GM21619 (cell line): ENCODE data around the gene CASP10.
A peak's percentile ranks its signal among the peaks of the same experiment; 100 is the strongest.

ENCODE experiments used
- ATAC-seq: cut with Tn5 transposase; IDR thresholded peaks from one replicate; pipeline ENCODE4 v1.9.1; 2021; ENCODE audit not compliant: unreplicated experiment

The CASP10 gene

GRCh38 chr2:201257381-201257955 is 74.5 kb downstream of the CASP10 start:
- ATAC-seq, result peak; percentile 41

- peak; percentile 60 for ATAC-seq
Observed at GRCh38 chr2:201257956-201258665, 75.2 kb downstream of the CASP10 start.

GRCh38 chr2:201258666-201259615 is 76.0 kb downstream of the CASP10 start:
- ATAC-seq, result no peak

GRCh38 chr2:201260302-201260800 is 77.4 kb downstream of the CASP10 start, which contains the start of gene CASP8:
TSS of gene CASP8 (plus strand) at chr2:201260536. CDS start at chr2:201266487, 5,951 bp downstream.
- ATAC-seq, result peak; percentile 19

- ATAC-seq, result no peak
Observed at GRCh38 chr2:201261471-201261870, 78.5 kb downstream of the CASP10 start.

- ATAC-seq, result no peak
Observed at GRCh38 chr2:201261906-201262305, 79.0 kb downstream of the CASP10 start.

GRCh38 chr2:201262718-201263117 is 79.8 kb downstream of the CASP10 start:
- ATAC-seq, result no peak

GRCh38 chr2:201263779-201264178 is 80.8 kb downstream of the CASP10 start:
- ATAC-seq, result no peak

- ATAC-seq, result no peak
Observed at GRCh38 chr2:201264472-201265173, 81.7 kb downstream of the CASP10 start.

GRCh38 chr2:201266629-201267028 is 83.7 kb downstream of the CASP10 start:
- no peak for ATAC-seq

GRCh38 chr2:201267278-201268030 is 84.5 kb downstream of the CASP10 start:
- no peak for ATAC-seq

GRCh38 chr2:201269764-201270163 is 86.8 kb downstream of the CASP10 start:
- no peak for ATAC-seq

- no peak for ATAC-seq
Observed at GRCh38 chr2:201270293-201271001, 87.5 kb downstream of the CASP10 start.

GRCh38 chr2:201271917-201272316 is 89.0 kb downstream of the CASP10 start:
- ATAC-seq, result no peak

GRCh38 chr2:201273330-201273983 is 90.5 kb downstream of the CASP10 start:
- ATAC-seq, result no peak

- no peak for ATAC-seq
Observed at GRCh38 chr2:201275069-201275468, 92.1 kb downstream of the CASP10 start.

GRCh38 chr2:201275990-201276389 is 93.0 kb downstream of the CASP10 start:
- ATAC-seq, result no peak

- no peak for ATAC-seq
Observed at GRCh38 chr2:201276511-201276910, 93.6 kb downstream of the CASP10 start.
